MG63 (cell line): ENCODE results near the gene ARFGEF3. TPM values are rescaled to one million over a fixed set of nuclear protein-coding genes. Genes with fewer than 3 reads are reported as not detected.
"Not testable (repeated sequence)": the region's sequence is repeated elsewhere in the genome, so short reads cannot be mapped to it uniquely, and the experiment has no call there.

Source experiments
- DNase-seq: peaks from one replicate; pipeline ENCODE4 v3.0.0-alpha.2; 2020
- H3K27me3 ChIP-seq: fragments of 250-450 bp; sonication (Bioruptor Pico); 2 replicates; pipeline ENCODE4 v1.5.1; 2020; ENCODE audit warnings: mild to moderate bottlenecking, moderate library complexity
- H3K36me3 ChIP-seq: fragments of 250-450 bp; sonication (Bioruptor Pico); 2 replicates; pipeline ENCODE4 v1.5.1; 2020; ENCODE audit warnings: mild to moderate bottlenecking, moderate library complexity
- H3K4me3 ChIP-seq: fragments of 250-450 bp; sonication (Bioruptor Pico); 2 replicates; pipeline ENCODE4 v1.5.1; 2020; ENCODE audit warnings: mild to moderate bottlenecking, moderate library complexity
- H3K9me3 ChIP-seq: fragments of 250-450 bp; sonication (Bioruptor Pico); 2 replicates; pipeline ENCODE4 v1.5.1; 2020; ENCODE audit warnings: mild to moderate bottlenecking, moderate library complexity
- total RNA-seq: library from RNA; depleted of rRNA; stranded (reverse); fragments of >200 nt; shearing (Covaris generic); gene quantifications from 2 replicates; pipeline ENCODE4 v1.2.3, GENCODE V29; 2014; ENCODE audit warnings: low replicate concordance

The ARFGEF3 gene
- total RNA-seq, 1 experiment from 2014 or later, result 3.7 TPM

- Histone ChIP-seq H3K9me3 (no peaks in the 10 kb centered on the region), H3K27me3 (no peaks in the 10 kb centered on the region), H3K36me3 (no peaks in the 10 kb centered on the region), H3K4me3 (no peak overlapping the region)
- DNase-seq, result no peak
Measured at GRCh38 chr6:138198430-138199091, 36.8 kb downstream of the ARFGEF3 start.

GRCh38 chr6:138201836-138202235, 40.1 kb downstream of the ARFGEF3 start:
- Histone ChIP-seq H3K36me3 (no peaks in the 10 kb centered on the region), H3K27me3 (no peaks in the 10 kb centered on the region), H3K4me3 (no peak overlapping the region), H3K9me3 (no peaks in the 10 kb centered on the region)
- no peak for DNase-seq

GRCh38 chr6:138203315-138203714, 41.6 kb downstream of the ARFGEF3 start:
- Histone ChIP-seq H3K27me3 (no peaks in the 10 kb centered on the region), H3K4me3 (no peak overlapping the region), H3K9me3 (no peaks in the 10 kb centered on the region), H3K36me3 (no peaks in the 10 kb centered on the region)
- DNase-seq, result no peak

GRCh38 chr6:138204303-138204702, 42.6 kb downstream of the ARFGEF3 start:
- H3K4me3 ChIP-seq, result no peak overlapping the region
- H3K36me3 ChIP-seq, result no peaks in the 10 kb centered on the region
- no peaks in the 10 kb centered on the region for H3K27me3 ChIP-seq
- no peak for DNase-seq
- H3K9me3 ChIP-seq, result no peaks in the 10 kb centered on the region

- no peak for DNase-seq
- Histone ChIP-seq H3K36me3 (no peaks in the 10 kb centered on the region), H3K4me3 (no peak overlapping the region), H3K27me3 (no peaks in the 10 kb centered on the region), H3K9me3 (no peaks in the 10 kb centered on the region)
Measured at GRCh38 chr6:138204792-138205384, 43.1 kb downstream of the ARFGEF3 start.

- Histone ChIP-seq H3K9me3 (no peaks in the 10 kb centered on the region), H3K27me3 (no peaks in the 10 kb centered on the region), H3K36me3 (no peaks in the 10 kb centered on the region), H3K4me3 (no peak overlapping the region)
- DNase-seq, result no peak
Measured at GRCh38 chr6:138205437-138206094, 43.8 kb downstream of the ARFGEF3 start.

- H3K27me3 ChIP-seq, result no peaks in the 10 kb centered on the region
- H3K4me3 ChIP-seq, result no peak overlapping the region
- no peaks in the 10 kb centered on the region; the same call in 1 of the 2 replicates for H3K36me3 ChIP-seq
- peak; percentile 38 for DNase-seq
- H3K9me3 ChIP-seq, result no peaks in the 10 kb centered on the region
Measured at GRCh38 chr6:138206862-138207261, 45.1 kb downstream of the ARFGEF3 start.

DNA sequence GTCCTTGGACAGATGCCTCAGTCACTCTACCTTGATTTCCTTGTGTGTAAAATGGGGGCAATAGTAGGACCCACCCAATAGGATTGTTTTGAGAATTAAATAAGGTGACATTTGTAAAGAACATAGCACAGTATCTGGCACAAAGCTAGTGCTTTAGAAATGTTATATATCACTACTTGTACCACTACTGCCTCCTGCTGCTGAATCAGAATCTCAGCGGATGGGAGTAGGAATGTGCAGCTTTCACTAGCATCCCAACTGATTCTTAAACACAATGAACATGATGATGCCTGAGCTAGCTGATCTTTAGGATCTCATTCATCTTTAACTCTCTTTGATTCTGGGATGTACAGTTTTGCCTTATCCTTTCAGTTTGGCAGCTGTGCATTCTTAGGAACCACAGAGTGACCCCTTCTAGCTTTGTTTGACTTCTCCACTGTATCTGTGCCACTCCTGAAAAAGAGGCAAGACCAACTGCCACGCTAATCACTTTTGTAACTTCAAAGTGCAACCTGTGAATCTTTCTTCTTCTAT, 49.4 kb downstream of the ARFGEF3 start:
- DNase-seq, result no peak

DNA sequence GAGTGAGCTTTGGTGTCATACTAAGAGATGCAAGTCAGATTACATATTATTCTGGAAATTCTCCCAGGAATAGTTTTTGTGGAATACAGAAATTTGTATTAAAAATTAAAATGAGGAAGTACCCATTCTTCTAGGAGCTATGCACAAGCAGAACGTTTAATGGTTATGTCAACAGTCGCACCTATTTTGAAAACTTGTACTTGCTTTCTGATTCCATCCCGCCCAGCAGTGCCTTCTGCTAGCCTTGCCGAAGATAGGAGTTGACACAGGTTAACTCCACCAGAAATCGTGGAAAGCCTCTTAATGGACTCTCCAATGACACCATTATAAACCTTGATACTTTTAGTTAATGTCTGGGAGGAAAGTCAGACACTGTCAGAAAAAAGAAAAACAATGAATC, 49.9 kb downstream of the ARFGEF3 start:
- H3K9me3 ChIP-seq, result no peaks in the 10 kb centered on the region
- no peak for DNase-seq
- H3K4me3 ChIP-seq, result no peak overlapping the region
- peaks cover 2% of the 10 kb centered on the region; the same call in 1 of the 2 replicates for H3K36me3 ChIP-seq
- H3K27me3 ChIP-seq, result no peaks in the 10 kb centered on the region

More for the DNA sequence above, 49.4 kb downstream of the ARFGEF3 start:
- peaks cover 2% of the 10 kb centered on the region; the same call in 1 of the 2 replicates for H3K36me3 ChIP-seq
- no peak overlapping the region for H3K4me3 ChIP-seq
- H3K27me3 ChIP-seq, result no peaks in the 10 kb centered on the region
- no peaks in the 10 kb centered on the region for H3K9me3 ChIP-seq

DNA sequence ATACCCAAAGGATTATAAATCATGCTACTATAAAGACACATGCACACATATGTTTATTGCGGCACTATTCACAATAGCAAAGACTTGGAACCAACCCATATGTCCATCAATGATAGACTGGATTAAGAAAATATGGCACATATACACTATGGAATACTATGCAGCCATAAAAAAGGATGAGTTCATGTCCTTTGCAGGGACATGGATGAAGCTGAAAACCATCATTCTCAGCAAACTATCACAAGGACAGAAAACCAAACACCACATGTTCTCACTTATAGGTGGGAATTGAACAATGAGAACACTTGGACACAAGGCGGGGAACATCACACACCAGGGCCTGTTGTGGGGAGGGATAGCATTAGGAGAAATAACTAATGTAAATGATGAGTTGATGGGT, 50.8 kb downstream of the ARFGEF3 start:
- DNase-seq, H3K9me3 ChIP-seq, H3K36me3 ChIP-seq, H3K27me3 ChIP-seq, H3K4me3 ChIP-seq: not testable (repeated sequence)

DNA sequence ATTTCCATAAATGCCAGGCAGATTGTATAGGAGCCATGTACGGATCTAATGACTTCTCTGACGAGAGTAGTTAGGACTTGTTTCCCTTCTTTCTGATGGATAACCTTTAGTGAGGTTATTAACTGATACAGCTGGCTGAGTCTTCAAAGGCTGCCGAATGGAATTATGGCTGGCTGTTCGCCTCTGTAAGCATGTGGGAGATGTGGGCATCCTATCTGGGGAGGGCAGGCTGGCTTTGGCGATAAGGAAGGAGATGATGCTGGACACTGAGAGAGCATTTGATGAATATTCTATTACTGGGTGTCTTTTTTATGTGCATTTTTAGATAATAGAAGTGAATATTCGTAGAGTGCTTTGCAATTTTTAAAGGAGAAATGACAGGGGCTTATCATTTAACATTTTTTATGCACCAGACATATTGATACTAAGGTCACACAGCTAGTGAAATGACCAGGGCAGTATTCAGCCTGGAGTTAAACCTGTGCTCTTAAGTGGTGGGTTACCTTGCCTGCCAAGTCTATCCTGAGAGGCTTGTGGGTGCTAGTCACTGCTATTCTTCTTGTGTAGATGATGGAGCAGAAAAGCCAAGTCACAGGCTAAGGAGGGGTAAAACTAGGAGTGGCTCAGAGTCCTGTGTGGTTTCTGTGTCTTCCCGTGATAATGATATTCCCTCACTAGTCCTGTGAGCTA, 53.5 kb downstream of the ARFGEF3 start:
- Histone ChIP-seq H3K36me3 (peaks cover 2% of the 10 kb centered on the region; the same call in 1 of the 2 replicates), H3K9me3 (no peaks in the 10 kb centered on the region), H3K4me3 (no peak overlapping the region), H3K27me3 (no peaks in the 10 kb centered on the region)
- DNase-seq, result no peak

DNA sequence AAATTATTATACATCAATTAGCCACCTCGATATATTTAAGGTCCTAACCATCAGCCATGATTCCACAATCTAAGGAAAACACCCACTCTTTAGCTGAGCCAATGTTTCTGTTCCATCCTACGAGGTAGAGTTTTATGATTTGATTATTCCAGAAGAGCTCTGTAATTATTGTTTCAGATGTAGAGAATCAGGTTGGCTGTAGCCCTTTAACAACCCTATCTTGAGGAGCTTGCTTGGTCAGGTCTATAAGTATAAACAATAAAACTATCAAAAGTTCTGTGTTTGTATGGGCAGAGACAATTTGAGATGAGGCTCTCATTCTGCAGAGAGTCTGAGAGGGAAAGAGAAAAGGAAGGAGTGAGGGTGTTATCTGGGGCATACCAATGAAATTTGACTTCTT, 56.7 kb downstream of the ARFGEF3 start, which contains the start of gene PBOV1:
TSS of gene PBOV1 (minus strand) at position 43 of the 400 bp plus-strand sequence. CDS start 96 bp downstream, outside the sequence.
- no peak for DNase-seq
- Histone ChIP-seq H3K4me3 (no peak within 1 kb of the TSS), H3K9me3 (no peaks in the 10 kb centered on the region), H3K27me3 (no peaks in the 10 kb centered on the region), H3K36me3 (no peaks in the 10 kb centered on the region)

- Histone ChIP-seq H3K27me3 (no peaks in the 10 kb centered on the region), H3K4me3 (no peak overlapping the region)
- no peak for DNase-seq
Measured at GRCh38 chr6:138219398-138219797, 57.7 kb downstream of the ARFGEF3 start.

GRCh38 chr6:138219901-138220300, 58.2 kb downstream of the ARFGEF3 start:
- Histone ChIP-seq H3K9me3 (no peaks in the 10 kb centered on the region), H3K27me3 (no peaks in the 10 kb centered on the region)
- DNase-seq, result no peak

More at GRCh38 chr6:138219398-138219797, 57.7 kb downstream of the ARFGEF3 start:
- Histone ChIP-seq H3K36me3 (no peaks in the 10 kb centered on the region), H3K9me3 (no peaks in the 10 kb centered on the region)

DNA sequence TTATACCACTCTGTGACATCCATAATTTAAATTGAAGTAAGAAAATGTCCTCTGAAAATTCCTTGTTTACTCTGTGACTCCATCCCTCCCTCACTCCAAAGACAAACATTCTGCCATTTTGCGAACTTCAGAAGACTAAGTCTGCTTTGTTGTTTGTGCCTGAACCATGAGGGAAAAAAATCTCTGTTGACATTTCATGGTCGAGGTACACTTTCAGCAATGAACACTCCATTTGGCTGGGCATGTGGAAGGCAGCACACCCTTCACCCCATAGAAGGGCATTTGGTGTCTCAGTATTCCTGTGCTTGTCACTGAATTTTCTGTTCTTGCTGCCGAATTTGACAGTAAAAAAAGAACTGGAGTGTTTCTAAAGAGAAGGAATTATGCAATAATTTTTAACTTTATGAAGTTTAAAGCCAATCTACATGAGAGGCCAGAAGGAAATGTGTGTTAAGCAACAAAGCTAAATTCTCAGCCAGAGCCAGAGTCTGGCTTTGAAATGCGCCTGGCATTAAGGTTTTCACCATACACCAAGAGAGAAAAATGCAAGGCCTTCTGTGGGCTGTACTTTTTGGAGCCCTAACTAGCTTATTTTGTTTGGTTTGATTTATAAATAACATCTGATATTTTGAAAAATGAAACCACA, 61.3 kb downstream of the ARFGEF3 start:
- H3K36me3 ChIP-seq, result no peaks in the 10 kb centered on the region
- no peaks in the 10 kb centered on the region for H3K27me3 ChIP-seq
- no peak overlapping the region for H3K4me3 ChIP-seq
- no peaks in the 10 kb centered on the region for H3K9me3 ChIP-seq
- no peak for DNase-seq

More at GRCh38 chr6:138219901-138220300, 58.2 kb downstream of the ARFGEF3 start:
- H3K4me3 ChIP-seq, result no peak overlapping the region
- H3K36me3 ChIP-seq, result no peaks in the 10 kb centered on the region

GRCh38 chr6:138225953-138226352, 64.2 kb downstream of the ARFGEF3 start:
- H3K36me3 ChIP-seq, result no peaks in the 10 kb centered on the region
- H3K27me3 ChIP-seq, result no peaks in the 10 kb centered on the region
- no peak for DNase-seq
- H3K4me3 ChIP-seq, result no peak overlapping the region
- no peaks in the 10 kb centered on the region for H3K9me3 ChIP-seq
